ENCODE data around the gene KRT72.

The KRT72 gene

DNA sequence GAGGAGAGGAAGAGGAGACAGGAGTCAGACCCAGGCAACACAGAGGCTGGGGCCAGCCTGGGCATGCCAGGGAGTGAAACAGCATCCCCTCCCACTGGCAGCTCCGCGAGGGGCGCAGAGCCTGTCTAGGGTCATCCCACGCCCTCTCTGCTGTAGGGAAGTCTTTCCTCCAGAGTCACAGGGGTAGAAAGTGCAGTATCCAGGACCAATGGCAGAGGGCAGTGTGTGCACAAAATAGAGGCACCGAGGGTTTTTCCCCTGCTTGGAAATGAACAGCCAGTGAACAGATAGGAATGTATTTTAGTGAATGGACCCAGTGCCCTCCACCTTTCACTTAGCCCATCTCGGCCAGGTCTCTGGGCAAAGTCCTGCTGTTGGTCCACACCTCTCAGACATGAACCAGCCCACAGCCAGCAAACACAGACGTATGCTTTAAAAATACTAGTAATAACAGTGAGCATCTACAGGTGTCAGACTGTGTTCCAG lies 18.2 kb downstream of the KRT72 start:
- no peak overlapping the region for H3K27ac ChIP-seq
- TF ChIP-seq ZFX (IDR thresholded peaks at IDR 0.05; ENCODE audit: borderline replicate concordance), result no peak
- TF ChIP-seq, protein P1, sequence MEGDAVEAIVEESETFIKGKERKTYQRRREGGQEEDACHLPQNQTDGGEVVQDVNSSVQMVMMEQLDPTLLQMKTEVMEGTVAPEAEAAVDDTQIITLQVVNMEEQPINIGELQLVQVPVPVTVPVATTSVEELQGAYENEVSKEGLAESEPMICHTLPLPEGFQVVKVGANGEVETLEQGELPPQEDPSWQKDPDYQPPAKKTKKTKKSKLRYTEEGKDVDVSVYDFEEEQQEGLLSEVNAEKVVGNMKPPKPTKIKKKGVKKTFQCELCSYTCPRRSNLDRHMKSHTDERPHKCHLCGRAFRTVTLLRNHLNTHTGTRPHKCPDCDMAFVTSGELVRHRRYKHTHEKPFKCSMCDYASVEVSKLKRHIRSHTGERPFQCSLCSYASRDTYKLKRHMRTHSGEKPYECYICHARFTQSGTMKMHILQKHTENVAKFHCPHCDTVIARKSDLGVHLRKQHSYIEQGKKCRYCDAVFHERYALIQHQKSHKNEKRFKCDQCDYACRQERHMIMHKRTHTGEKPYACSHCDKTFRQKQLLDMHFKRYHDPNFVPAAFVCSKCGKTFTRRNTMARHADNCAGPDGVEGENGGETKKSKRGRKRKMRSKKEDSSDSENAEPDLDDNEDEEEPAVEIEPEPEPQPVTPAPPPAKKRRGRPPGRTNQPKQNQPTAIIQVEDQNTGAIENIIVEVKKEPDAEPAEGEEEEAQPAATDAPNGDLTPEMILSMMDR (IDR thresholded peaks at IDR 0.05), result peak; percentile 80

DNA sequence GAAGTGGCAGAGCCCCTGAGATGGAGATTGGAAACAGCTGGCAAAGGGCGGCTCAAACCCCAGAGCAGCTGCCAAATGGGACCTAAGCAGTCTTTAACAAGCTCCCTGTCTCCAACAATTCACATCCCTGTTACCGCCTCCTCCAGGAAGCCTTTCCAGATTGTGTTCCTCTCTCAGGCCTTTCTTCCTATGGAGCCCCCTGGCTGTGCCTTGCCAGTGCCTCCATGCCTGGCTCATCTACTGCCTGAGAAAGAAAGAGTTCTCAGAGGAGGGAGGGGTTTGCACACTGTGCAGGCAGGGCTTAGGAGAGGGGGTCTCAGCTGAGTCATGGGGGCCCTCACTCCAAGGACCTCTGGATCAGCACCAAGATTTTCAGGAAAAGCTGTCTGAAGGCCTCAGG lies 18.8 kb downstream of the KRT72 start:
- TF ChIP-seq ZFX (IDR thresholded peaks at IDR 0.05; ENCODE audit: borderline replicate concordance), result no peak
- TF ChIP-seq, protein P1 (IDR thresholded peaks at IDR 0.05), result no peak
- no peak overlapping the region for H3K27ac ChIP-seq

DNA sequence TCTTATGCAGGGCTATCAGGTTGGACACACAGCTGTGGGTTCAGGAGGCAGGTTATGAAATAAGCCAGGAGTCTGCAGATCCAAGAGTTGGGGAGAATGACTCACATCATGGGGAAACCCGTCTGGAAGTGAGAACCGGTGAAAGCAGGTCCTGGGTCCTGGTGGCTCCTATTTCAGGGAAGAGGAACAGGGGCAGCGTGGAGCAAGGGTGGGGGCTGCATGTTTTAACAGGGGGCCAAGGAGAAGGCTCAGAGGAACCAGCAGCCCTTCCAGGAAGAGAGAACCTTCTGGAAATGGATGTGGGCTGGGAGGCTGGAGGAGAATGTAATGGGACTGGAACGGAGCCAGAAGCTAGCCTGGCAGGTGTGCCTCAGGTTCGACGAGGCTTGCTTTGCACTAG lies 19.8 kb downstream of the KRT72 start:
- TF ChIP-seq, protein P1 (IDR thresholded peaks at IDR 0.05), result no peak
- no peak for TF ChIP-seq ZFX (IDR thresholded peaks at IDR 0.05; ENCODE audit: borderline replicate concordance)
- no peak overlapping the region for H3K27ac ChIP-seq

DNA sequence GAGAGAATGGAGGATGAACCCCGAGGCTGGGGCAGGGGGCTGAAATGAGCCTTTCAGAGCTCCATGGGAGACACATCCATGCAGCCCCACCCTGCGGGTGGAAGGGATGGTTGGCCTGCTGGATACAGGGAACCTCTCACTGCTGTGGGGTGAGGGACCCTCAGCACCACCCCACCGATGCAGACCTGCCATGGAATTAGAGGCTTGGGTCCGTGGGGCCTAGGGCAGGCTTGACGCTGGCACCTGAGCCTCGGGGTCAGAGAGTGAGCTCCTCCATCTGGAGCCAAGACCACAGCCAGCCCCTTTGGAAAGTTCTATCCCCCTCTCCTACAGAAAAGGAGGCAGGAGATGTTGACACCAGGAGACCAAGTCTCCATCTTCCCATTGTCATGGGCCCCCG lies 20.2 kb downstream of the KRT72 start:
- no peak for TF ChIP-seq ZFX (IDR thresholded peaks at IDR 0.05; ENCODE audit: borderline replicate concordance)
- TF ChIP-seq, protein P1 (IDR thresholded peaks at IDR 0.05), result no peak
- H3K27ac ChIP-seq, result no peak overlapping the region

DNA sequence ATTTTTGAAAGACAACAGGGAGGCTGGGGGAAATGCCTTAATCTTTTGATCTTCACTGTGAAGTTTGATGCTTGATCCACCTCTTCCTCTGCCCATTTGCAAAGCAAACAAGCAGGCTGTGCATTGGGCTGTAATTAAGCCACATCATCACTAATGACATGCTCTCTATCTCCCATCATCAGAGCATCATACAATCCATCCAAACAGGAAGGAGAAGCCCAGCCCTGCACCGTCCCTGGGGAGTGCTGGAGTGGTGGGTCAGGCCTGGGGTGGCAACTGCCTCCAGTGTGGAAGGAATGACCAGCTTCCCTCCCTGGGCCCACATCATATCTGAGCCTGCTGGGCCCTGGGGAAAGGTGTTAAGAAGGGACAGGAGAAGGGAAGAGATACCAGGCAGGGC lies 20.8 kb downstream of the KRT72 start:
- no peak for TF ChIP-seq ZFX (IDR thresholded peaks at IDR 0.05; ENCODE audit: borderline replicate concordance)
- TF ChIP-seq, protein P1 (IDR thresholded peaks at IDR 0.05), result no peak
- H3K27ac ChIP-seq, result no peak overlapping the region

DNA sequence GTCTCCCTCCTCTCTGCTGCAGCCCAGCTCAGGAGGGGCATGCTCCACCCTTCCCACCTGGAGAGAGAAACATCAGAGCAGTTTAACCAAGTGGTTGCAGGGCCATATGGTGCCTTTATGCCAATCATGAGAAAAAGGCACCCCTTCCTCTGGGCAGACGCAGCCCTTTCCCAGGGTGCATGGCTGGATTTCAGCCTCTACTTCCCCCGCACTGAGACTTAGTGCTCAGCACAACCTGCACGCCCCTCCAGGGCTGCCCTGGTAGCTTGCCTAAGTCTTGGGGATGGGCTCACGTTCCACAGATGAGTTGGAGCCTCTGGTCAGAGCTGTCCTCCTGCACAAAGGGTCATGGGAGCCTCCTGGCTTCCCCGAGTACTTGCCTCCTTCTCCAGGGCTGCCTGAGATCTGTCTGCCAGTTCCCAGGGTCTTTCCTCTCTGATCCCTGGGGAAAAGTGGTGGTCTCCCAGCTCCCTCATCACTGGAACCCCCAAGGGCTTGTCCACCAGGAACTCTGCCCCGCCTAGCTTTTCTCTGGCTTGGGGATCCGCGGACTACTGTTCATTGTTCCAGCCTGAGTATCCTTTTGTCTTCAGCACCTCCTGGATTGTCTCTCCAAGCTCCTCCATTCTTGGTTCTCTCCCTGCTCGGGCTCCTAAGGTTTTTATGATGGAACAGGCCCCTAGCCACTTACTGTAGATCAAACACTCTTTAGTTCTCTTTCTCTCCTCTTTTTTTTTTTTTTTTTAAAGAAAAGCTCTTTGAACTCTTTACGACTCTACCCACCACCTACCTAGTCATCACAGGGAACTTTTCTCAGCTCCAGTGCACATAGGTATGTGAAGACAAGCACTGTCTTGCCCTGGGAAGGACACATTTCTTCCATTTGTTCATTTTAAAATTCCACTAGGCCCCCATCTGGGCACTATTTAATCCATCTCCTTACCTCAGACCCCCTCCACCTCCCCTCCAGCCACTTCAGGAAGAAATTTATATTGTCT lies 21.5 kb downstream of the KRT72 start:
- no peak for TF ChIP-seq ZFX (IDR thresholded peaks at IDR 0.05; ENCODE audit: borderline replicate concordance)
- TF ChIP-seq, protein P1 (IDR thresholded peaks at IDR 0.05), result no peak
- H3K27ac ChIP-seq, result no peak overlapping the region

DNA sequence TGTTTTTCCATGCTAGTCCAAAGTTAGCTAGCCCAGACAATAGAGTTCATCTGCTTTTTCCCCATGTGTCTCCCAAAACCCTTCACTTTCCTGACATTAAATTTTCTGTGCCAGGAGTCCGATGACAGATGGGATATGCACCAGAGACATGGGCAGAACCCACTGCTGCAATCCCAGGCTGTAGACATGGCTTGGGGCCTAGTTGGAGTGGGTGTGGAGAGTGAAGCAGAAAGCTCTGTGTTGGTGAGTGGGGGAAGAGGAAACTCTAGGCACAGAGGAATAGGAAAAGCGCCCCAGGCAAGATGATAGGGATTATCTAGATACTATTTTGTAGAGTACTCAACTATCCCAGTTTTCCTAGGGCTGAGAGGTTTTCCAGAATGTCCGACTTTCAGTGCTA lies 22.8 kb downstream of the KRT72 start:
- no peak overlapping the region for H3K27ac ChIP-seq
- TF ChIP-seq ZFX (IDR thresholded peaks at IDR 0.05; ENCODE audit: borderline replicate concordance), result no peak
- TF ChIP-seq, protein P1 (IDR thresholded peaks at IDR 0.05), result no peak
